ENCODE results near the gene COL11A2.

The COL11A2 gene

GRCh38 chr6:33175436-33176069 is 16.7 kb downstream of the COL11A2 start:
- no peak overlapping the region for H3K4me3 ChIP-seq (ENCODE audit: low read depth, low read length)
- TF ChIP-seq CTCF (IDR thresholded peaks at IDR 0.05; ENCODE audit: borderline replicate concordance, insufficient read depth, low read depth, low read length), result no peak

DNA sequence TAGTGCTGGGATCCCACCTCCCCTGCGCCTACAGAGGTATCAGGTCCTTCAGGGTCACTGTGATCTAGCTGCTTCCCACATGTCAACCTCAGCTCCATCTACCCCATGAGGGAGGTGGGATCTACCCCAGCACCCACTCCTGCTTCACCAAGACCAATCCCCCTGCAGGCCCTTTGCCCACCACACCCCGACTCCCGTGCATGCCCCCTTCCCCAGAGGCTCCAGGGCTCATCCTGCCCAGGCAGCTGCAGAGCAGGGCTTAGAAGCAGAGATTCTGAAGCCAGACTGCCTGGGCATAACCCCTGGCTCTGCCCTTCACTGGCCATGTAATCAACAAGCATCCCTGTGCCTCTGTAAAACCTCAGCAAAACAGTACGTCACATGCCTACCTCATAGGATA is 17.5 kb downstream of the COL11A2 start:
- H3K4me3 ChIP-seq (ENCODE audit: low read depth, low read length), result no peak overlapping the region
- TF ChIP-seq CTCF (IDR thresholded peaks at IDR 0.05; ENCODE audit: borderline replicate concordance, insufficient read depth, low read depth, low read length), result no peak

DNA sequence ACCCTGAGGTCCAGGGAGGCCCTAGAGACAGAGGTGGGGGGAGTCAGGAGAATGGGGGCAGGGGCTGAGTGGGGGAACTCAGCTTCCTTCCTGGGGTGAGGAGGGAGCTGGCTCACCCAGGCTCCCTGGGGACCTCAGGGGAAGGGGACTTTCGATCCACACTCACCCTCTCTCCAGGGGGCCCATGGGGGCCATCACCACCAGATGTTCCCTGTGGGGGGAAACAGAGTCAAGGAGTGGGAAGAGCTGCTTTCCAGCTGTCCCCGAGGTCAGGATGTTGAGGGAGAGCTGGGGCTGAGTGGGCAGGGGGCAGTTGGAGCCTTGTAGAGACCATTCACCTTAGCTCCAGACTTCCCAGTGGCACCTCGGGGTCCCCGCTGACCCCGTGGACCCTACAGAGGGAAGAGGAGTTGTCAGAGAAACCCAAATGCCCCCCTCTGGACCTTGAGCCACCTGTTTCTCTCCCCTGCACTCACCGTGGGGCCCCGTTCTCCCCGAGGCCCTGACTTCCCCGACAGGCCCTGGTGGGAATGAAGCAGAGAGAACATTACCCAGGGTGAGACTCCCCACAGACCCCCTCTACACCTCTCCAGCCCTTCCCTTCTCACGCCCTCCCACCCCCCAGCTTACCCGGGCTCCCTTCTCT is 18.6 kb downstream of the COL11A2 start:
- no peak for TF ChIP-seq CTCF (IDR thresholded peaks at IDR 0.05; ENCODE audit: borderline replicate concordance, insufficient read depth, low read depth, low read length)
- no peak overlapping the region for H3K4me3 ChIP-seq (ENCODE audit: low read depth, low read length)

GRCh38 chr6:33172688-33173534 is 19.4 kb downstream of the COL11A2 start:
- peak; percentile 76 for TF ChIP-seq CTCF (IDR thresholded peaks at IDR 0.05; ENCODE audit: borderline replicate concordance, insufficient read depth, low read depth, low read length)
- no peak overlapping the region for H3K4me3 ChIP-seq (ENCODE audit: low read depth, low read length)

- no peak for TF ChIP-seq CTCF (IDR thresholded peaks at IDR 0.05; ENCODE audit: borderline replicate concordance, insufficient read depth, low read depth, low read length)
- no peak overlapping the region for H3K4me3 ChIP-seq (ENCODE audit: low read depth, low read length)
Measured at GRCh38 chr6:33171880-33172687, 20.2 kb downstream of the COL11A2 start.

GRCh38 chr6:33171016-33171879 is 21.0 kb downstream of the COL11A2 start:
- TF ChIP-seq CTCF (IDR thresholded peaks at IDR 0.05; ENCODE audit: borderline replicate concordance, insufficient read depth, low read depth, low read length), result no peak
- no peak overlapping the region for H3K4me3 ChIP-seq (ENCODE audit: low read depth, low read length)
